ENCODE results near the gene MARF1. TPM values are rescaled to one million over a fixed set of nuclear protein-coding genes. Genes with fewer than 3 reads are reported as not detected.
"Not testable (repeated sequence)": the region's sequence is repeated elsewhere in the genome, so short reads cannot be mapped to it uniquely, and the experiment has no call there.

The MARF1 gene
- total and polyA plus RNA-seq, 9 donors: 23.1 to 95.7 (median 71.8) TPM

GRCh38 chr16:15556130-15556529 is 86.8 kb downstream of the MARF1 start:
- Histone ChIP-seq H3K4me1 (ENCODE audit: insufficient read depth) (peaks cover 4% of the 10 kb centered on the region), H3K27ac (no peak overlapping the region), H3K36me3 (no peaks in the 10 kb centered on the region), H3K4me3 (no peak overlapping the region), H3K9me3 (no peaks in the 10 kb centered on the region), H3K27me3 (no peaks in the 10 kb centered on the region)
- 92 to 99% (median 94%) methylated on average over 5 of the region's 5 CpGs for WGBS, 3 donors
- TF ChIP-seq, protein P1, sequence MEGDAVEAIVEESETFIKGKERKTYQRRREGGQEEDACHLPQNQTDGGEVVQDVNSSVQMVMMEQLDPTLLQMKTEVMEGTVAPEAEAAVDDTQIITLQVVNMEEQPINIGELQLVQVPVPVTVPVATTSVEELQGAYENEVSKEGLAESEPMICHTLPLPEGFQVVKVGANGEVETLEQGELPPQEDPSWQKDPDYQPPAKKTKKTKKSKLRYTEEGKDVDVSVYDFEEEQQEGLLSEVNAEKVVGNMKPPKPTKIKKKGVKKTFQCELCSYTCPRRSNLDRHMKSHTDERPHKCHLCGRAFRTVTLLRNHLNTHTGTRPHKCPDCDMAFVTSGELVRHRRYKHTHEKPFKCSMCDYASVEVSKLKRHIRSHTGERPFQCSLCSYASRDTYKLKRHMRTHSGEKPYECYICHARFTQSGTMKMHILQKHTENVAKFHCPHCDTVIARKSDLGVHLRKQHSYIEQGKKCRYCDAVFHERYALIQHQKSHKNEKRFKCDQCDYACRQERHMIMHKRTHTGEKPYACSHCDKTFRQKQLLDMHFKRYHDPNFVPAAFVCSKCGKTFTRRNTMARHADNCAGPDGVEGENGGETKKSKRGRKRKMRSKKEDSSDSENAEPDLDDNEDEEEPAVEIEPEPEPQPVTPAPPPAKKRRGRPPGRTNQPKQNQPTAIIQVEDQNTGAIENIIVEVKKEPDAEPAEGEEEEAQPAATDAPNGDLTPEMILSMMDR (IDR thresholded peaks at IDR 0.05): no peak
- TF ChIP-seq POLR2A (IDR thresholded peaks at IDR 0.05): no peak
- TF ChIP-seq EP300 (IDR thresholded peaks at IDR 0.05): no peak
- intact Hi-C loops (cut with DNase I): no loop called here
- no peak for DNase-seq

DNA sequence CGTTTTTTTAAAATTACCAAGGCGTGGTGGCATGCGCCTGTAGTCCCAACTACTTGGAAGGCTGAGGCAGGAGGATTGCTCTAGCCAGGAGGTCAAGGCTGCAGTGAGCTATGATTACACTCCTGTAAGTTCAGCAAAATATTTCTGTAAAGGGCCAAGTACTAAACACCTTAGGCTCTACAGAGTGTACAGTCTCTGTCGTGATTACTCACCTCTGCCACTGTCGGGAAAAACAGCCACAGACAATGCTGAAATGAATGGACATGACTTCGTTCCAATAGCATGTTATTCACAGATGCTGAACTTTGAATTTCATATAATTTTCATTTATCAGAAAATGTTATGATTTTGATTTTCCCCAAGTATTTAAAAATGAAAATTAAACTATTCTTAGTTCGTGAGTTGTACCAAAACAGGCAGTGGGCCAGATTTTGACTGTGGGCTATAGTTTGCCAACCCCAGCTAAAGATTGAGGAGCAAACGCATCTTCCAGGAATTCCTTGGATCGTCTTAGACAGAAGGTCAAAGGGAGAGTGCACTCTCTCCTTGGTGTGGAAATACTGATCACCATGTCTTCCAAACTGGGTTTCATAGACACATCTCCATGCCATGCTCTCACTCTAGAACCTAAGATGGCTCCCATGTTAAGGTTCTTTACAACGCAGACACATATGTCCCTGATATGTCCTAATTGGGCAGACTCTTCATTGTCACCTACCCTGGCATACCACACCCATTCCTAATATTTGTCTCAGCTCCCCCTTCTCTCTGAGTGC is 89.5 kb downstream of the MARF1 start:
- Histone ChIP-seq H3K27me3 (no peaks in the 10 kb centered on the region), H3K27ac (peak overlapping the region in 1 of 2 donors; percentile 31), H3K9me3 (no peaks in the 10 kb centered on the region), H3K4me3 (no peak overlapping the region), H3K36me3 (no peaks in the 10 kb centered on the region), H3K4me1 (ENCODE audit: insufficient read depth) (peaks cover 6% of the 10 kb centered on the region)
- TF ChIP-seq POLR2A (IDR thresholded peaks at IDR 0.05) (no peak), EP300 (IDR thresholded peaks at IDR 0.05) (no peak)
- TF ChIP-seq, protein P1 (IDR thresholded peaks at IDR 0.05): no peak
- intact Hi-C loops (cut with DNase I): no loop called here
- peak in 4 of 5 donors; percentile 22 to 40 (median 31) for DNase-seq
- 24 to 51% (median 26%) methylated on average over 10 of the region's 10 CpGs for WGBS, 3 donors

GRCh38 chr16:15552507-15552906 is 90.4 kb downstream of the MARF1 start:
- intact Hi-C loops (cut with DNase I): no loop called here
- Histone ChIP-seq H3K9me3 (no peaks in the 10 kb centered on the region), H3K36me3 (no peaks in the 10 kb centered on the region), H3K4me1 (ENCODE audit: insufficient read depth) (peaks cover 6% of the 10 kb centered on the region), H3K4me3 (no peak overlapping the region), H3K27ac (no peak overlapping the region), H3K27me3 (no peaks in the 10 kb centered on the region)
- TF ChIP-seq EP300 (IDR thresholded peaks at IDR 0.05) (no peak), POLR2A (IDR thresholded peaks at IDR 0.05) (no peak)
- TF ChIP-seq, protein P1 (IDR thresholded peaks at IDR 0.05): no peak
- no peak for DNase-seq
- WGBS, 3 donors: 86 to 89% (median 88%) methylated on average over 6 of the region's 6 CpGs

- DNase-seq: no peak
- intact Hi-C loops (cut with DNase I): loop anchor here in 2 of 4 donors (10.0 kb wide), 1 partner anchor 114 kb away; the partner anchor contains the start of gene BMERB1 (in 2 of the 2)
- TF ChIP-seq EP300 (IDR thresholded peaks at IDR 0.05): no peak
- TF ChIP-seq POLR2A (IDR thresholded peaks at IDR 0.05): no peak
- no peaks in the 10 kb centered on the region for H3K36me3 ChIP-seq
- no peak overlapping the region for H3K27ac ChIP-seq
- no peaks in the 10 kb centered on the region for H3K9me3 ChIP-seq
- H3K4me3 ChIP-seq: no peak overlapping the region
- H3K4me1 ChIP-seq (ENCODE audit: insufficient read depth): peaks cover 8% of the 10 kb centered on the region
- H3K27me3 ChIP-seq: no peaks in the 10 kb centered on the region
- WGBS, 3 donors: 73 to 83% (median 74%) methylated on average over 3 of the region's 3 CpGs
These were observed 94.5 kb downstream of the MARF1 start for GRCh38 chr16:15548482-15548891.

DNA sequence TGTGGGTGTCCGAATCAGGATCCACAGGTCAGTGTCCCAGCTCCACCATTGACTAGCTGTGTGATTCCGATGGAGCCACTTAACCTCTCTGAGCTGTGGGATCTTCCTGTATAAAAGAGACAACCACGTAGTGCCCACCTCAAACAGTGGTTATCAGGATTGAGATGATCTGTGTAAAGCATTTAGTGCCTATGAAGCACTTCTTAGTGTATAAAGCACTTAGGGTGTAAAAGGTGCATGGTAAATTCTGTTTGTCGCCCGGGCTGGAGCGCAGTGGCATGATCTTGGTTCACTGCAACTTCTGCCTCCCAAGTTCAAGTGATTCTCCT is 95.2 kb downstream of the MARF1 start:
- Histone ChIP-seq H3K4me1 (ENCODE audit: insufficient read depth) (peaks cover 4% of the 10 kb centered on the region), H3K27me3 (no peaks in the 10 kb centered on the region), H3K36me3 (no peaks in the 10 kb centered on the region), H3K4me3 (no peak overlapping the region), H3K27ac (no peak overlapping the region), H3K9me3 (no peaks in the 10 kb centered on the region)
- WGBS, 3 donors: 91 to 96% (median 95%) methylated on average over 6 of the region's 6 CpGs
- intact Hi-C loops (cut with DNase I): loop anchor here in 2 of 4 donors (10.0 kb wide), 1 partner anchor 113 kb away; the partner anchor contains the start of gene BMERB1 (in 2 of the 2)
- no peak for DNase-seq
- no peak for TF ChIP-seq POLR2A (IDR thresholded peaks at IDR 0.05)
- TF ChIP-seq, protein P1 (IDR thresholded peaks at IDR 0.05): no peak
- TF ChIP-seq EP300 (IDR thresholded peaks at IDR 0.05): no peak

DNA sequence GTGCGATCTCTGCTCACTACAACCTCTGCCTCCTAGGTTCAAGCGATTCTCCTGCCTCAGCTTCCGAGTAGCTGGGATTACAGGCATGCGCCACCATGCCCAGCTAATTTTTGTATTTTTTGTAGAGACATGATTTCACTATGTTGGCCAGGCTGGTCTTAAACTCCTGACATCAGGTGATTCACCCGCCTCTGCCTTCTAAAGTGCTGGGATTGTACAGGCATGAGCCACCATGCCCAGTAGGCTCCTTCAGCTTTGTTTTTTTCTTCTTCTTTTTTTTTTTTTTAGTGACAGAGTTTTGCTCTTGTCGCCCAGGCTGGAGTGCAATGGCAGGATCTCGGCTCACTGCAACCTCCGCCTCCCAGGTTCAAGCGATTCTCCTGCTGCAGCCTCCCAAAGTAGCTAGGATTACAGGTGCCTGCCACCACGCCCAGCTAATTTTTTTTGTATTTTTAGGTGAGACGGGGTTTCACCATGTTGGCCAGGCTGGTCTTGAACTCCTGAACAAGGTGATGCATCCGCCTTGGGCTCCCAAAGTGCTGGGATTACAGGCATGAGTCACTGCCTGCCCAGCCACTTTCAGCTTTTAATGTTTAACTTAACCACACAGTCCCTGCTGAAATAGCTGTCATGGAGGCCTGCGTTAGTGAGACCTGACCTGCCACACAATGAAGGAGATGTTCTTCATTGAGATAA is 95.7 kb downstream of the MARF1 start:
- not testable (repeated sequence) for H3K36me3 ChIP-seq; H3K4me1 ChIP-seq (ENCODE audit: insufficient read depth); H3K4me3 ChIP-seq; H3K27me3 ChIP-seq; DNase-seq; H3K9me3 ChIP-seq; H3K27ac ChIP-seq
- intact Hi-C loops (cut with DNase I): loop anchor here in 2 of 4 donors (10.0 kb wide), 1 partner anchor 112 kb away; the partner anchor contains the start of gene BMERB1 (in 2 of the 2)
- 94 to 97% (median 95%) methylated on average over 13 of the region's 13 CpGs for WGBS, 3 donors
